Measurements from ENCODE around the gene TEX35.

GRCh38 chr1:178571807-178572206 lies 58.9 kb downstream of the TEX35 start:
- TF ChIP-seq, protein P1, sequence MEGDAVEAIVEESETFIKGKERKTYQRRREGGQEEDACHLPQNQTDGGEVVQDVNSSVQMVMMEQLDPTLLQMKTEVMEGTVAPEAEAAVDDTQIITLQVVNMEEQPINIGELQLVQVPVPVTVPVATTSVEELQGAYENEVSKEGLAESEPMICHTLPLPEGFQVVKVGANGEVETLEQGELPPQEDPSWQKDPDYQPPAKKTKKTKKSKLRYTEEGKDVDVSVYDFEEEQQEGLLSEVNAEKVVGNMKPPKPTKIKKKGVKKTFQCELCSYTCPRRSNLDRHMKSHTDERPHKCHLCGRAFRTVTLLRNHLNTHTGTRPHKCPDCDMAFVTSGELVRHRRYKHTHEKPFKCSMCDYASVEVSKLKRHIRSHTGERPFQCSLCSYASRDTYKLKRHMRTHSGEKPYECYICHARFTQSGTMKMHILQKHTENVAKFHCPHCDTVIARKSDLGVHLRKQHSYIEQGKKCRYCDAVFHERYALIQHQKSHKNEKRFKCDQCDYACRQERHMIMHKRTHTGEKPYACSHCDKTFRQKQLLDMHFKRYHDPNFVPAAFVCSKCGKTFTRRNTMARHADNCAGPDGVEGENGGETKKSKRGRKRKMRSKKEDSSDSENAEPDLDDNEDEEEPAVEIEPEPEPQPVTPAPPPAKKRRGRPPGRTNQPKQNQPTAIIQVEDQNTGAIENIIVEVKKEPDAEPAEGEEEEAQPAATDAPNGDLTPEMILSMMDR (IDR thresholded peaks at IDR 0.05), result no peak
- TF ChIP-seq POLR2A (IDR thresholded peaks at IDR 0.05), result no peak
